Thoracic aorta endothelial cell (primary cell): ENCODE results near the gene ASGR1. TPM values are rescaled to one million over a fixed set of nuclear protein-coding genes. Genes with fewer than 3 reads are reported as not detected.

Source experiments
- small RNA-seq: library from RNA; depleted of rRNA; stranded (forward); fragments of <200 nt; gene quantifications from one replicate; pipeline ENCODE3, GENCODE V24; 2012
- total RNA-seq: library from RNA; depleted of rRNA; stranded (reverse); fragments of >200 nt; gene quantifications from 2 replicates; pipeline ENCODE4 v1.2.3, GENCODE V29; 2012

Gene ASGR1
- total RNA-seq = 5.8 and 9.7 TPM in 2 replicates

GRCh38 chr17:7179317-7180254 lies at the start of gene ASGR1:
Gene ASGR1, minus strand, starts transcription at chr17:7179370. Its CDS starts 807 bp downstream, at chr17:7178563.

DNA sequence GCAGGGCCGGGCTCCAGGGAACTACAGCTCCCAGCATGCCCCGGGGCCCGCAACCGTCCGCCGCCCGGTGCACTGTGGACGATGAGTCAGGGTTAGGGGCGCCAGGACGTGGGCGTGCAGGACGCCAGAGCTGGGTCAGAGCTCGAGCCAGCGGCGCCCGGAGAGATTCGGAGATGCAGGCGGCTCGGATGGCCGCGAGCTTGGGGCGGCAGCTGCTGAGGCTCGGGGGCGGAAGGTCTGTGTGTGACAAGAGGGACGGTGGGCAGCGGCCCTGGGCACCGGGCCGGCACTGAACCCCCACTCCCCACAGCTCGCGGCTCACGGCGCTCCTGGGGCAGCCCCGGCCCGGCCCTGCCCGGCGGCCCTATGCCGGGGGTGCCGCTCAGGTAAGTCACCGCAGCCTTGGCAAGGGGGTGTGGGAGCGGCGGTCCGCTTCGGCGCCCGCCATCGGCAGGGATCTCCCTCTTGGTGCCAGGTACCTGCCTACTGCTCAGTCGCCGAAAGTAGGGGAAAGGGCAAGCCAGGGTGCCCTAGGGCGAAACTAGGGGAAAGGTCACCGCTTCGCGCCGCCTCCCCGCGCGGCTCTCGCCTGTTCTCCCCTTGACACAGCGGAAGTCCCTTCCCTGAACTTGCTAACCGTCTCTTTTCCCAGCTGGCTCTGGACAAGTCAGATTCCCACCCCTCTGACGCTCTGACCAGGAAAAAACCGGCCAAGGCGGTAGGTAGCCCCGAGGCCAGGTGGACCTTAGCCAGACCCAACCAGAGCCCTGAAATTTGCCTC lies 40.8 kb upstream of the ASGR1 start, which contains the start of the genes ACADVL and DLG4:
Gene ACADVL, plus strand, starts transcription at position 127 of the 781 bp plus-strand sequence. Its CDS starts 47 bp downstream, at position 174.
Gene DLG4, minus strand, starts transcription at position 25 of the 781 bp plus-strand sequence.

Small RNA genes lying within 50 kb of the gene (small RNA-seq; reads per million reads assigned to genes)
- gene AC120057.4 (not detected), gene MIR324 (309 reads per million, percentile 99 among the genes with 10 or more reads in this experiment)

Other genes starting within 250 kb of the ASGR1 start
- not detected in 2 replicates for gene ALOX12, start 183.3 kb downstream of the ASGR1 start, total RNA-seq
- 43.6 and 68.1 TPM in 2 replicates for gene RNASEK, start 166.7 kb downstream of the ASGR1 start, total RNA-seq
- gene BCL6B, start 156.3 kb downstream of the ASGR1 start, total RNA-seq = 86.7 and 109 TPM in 2 replicates
- gene SLC16A13, start 143.4 kb downstream of the ASGR1 start, total RNA-seq = 2.5 and 3.0 TPM in 2 replicates
- 0.36 and 0.66 TPM in 2 replicates for gene SLC16A11, start 135.3 kb downstream of the ASGR1 start, total RNA-seq
- gene CLEC10A, start 99.1 kb downstream of the ASGR1 start, total RNA-seq = not detected in 2 replicates
- not detected in 2 replicates for gene ASGR2, start 64.5 kb downstream of the ASGR1 start, total RNA-seq
- 13.2 and 14.8 TPM in 2 replicates for gene DLG4, start 40.5 kb upstream of the ASGR1 start, total RNA-seq
- 164 and 181 TPM in 2 replicates for gene ACADVL, start 40.6 kb upstream of the ASGR1 start, total RNA-seq
- gene DVL2, start 55.1 kb upstream of the ASGR1 start, total RNA-seq = 39.8 and 51.8 TPM in 2 replicates
- 38.1 and 38.3 TPM in 2 replicates for gene PHF23, start 60.1 kb upstream of the ASGR1 start, total RNA-seq
- gene GABARAP, start 63.1 kb upstream of the ASGR1 start, total RNA-seq = 206 and 343 TPM in 2 replicates
- 33.8 and 45.2 TPM in 2 replicates for gene CTDNEP1, start 72.4 kb upstream of the ASGR1 start, total RNA-seq
- 32.0 and 36.4 TPM in 2 replicates for gene ELP5, start 72.8 kb upstream of the ASGR1 start, total RNA-seq
- gene CLDN7, start 83.1 kb upstream of the ASGR1 start, total RNA-seq = 19.0 and 22.7 TPM in 2 replicates
- gene SLC2A4, start 102.3 kb upstream of the ASGR1 start, total RNA-seq = under 0.01 and 0.14 TPM in 2 replicates
- 0.13 and 0.14 TPM in 2 replicates for gene YBX2, start 115.3 kb upstream of the ASGR1 start, total RNA-seq
- 863 and 945 TPM in 2 replicates for gene EIF5A, start 128.3 kb upstream of the ASGR1 start, total RNA-seq
- gene GPS2, start 136.0 kb upstream of the ASGR1 start, total RNA-seq = 44.3 and 44.5 TPM in 2 replicates
- gene NEURL4, start 150.0 kb upstream of the ASGR1 start, total RNA-seq = 17.3 and 23.5 TPM in 2 replicates
- gene ACAP1, start 157.2 kb upstream of the ASGR1 start, total RNA-seq = not detected in 2 replicates
- 2.1 and 2.6 TPM in 2 replicates for gene KCTD11, start 172.8 kb upstream of the ASGR1 start, total RNA-seq
- gene TMEM95, start 175.8 kb upstream of the ASGR1 start, total RNA-seq = not detected in 2 replicates
- 0.27 and 0.29 TPM in 2 replicates for gene TNK1, start 201.7 kb upstream of the ASGR1 start, total RNA-seq
- 19.5 and 22.2 TPM in 2 replicates for gene PLSCR3, start 215.2 kb upstream of the ASGR1 start, total RNA-seq
- 49.5 and 65.8 TPM in 2 replicates for gene TMEM256, start 224.7 kb upstream of the ASGR1 start, total RNA-seq
- 4.5 and 7.3 TPM in 2 replicates for gene NLGN2, start 228.5 kb upstream of the ASGR1 start, total RNA-seq
- gene SPEM1, start 241.0 kb upstream of the ASGR1 start, total RNA-seq = not detected in 2 replicates
- not detected in 2 replicates for gene SPEM2, start 246.2 kb upstream of the ASGR1 start, total RNA-seq
- not detected in 2 replicates for gene SPEM3, start 249.5 kb upstream of the ASGR1 start, total RNA-seq